Uterus (tissue), 2 donors: ENCODE data around the gene VAMP2.

Source experiments
- POLR2A ChIP-seq, 2 donors: fragments of 450-650 bp; IDR thresholded peaks; one replicate each; pipeline ENCODE4 v1.6.1; 2016; ENCODE audit warnings: antibody characterized with exemption in 2 of 2, mild to moderate bottlenecking in 1 of 2, moderate library complexity in 1 of 2
- TF ChIP-seq, protein P1 (sequence below), 4 experiments: fragments of 200-600 bp in 2 of 4; fragments of 450-650 bp in 2 of 4; sonication (generic) in 2 of 4; IDR thresholded peaks; one replicate each; pipeline ENCODE4 v1.5.1; 2016 to 2019; ENCODE audit warnings: antibody characterized with exemption in 4 of 4, mild to moderate bottlenecking in 2 of 4, moderate library complexity in 1 of 4

DNA sequence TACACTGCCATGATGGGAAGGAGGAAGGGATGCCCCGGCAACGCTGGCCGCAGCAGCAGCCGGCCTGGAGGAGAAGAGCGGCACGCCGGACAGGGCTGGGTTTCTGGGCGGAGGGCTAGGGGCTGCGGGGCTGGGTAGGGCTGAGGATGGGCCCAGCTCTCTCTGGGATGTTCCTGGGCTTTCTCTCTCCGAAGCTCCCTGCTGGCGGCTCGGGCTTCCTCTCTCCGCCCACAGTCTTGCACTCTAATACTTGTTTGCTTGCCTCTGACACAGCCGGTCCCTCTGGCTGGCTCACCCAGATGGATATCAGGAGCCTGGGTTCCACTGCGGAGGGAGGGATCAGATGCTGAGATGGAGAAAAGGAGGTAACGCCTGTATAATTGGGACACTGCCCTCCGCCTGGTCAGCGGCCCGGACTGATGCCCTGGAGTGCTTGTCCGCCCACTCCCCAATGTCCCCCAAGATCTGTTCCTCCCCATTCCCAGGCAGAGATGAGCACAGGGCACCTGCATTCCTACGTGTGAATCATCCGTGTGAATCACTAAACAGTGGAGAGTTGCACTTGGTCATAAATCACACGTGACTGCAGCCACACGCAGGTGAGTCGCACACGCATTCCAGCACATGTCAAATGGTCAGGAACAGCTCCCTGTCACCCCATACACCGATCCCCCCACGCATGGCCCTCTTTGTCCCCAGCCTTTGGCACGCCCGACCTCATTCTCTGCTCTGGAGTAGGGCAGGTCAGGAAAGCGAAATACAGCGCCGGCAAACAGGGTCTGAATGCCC, 44.6 kb downstream of the VAMP2 start, which contains the start of gene ALOXE3:
- TF ChIP-seq, protein P1, sequence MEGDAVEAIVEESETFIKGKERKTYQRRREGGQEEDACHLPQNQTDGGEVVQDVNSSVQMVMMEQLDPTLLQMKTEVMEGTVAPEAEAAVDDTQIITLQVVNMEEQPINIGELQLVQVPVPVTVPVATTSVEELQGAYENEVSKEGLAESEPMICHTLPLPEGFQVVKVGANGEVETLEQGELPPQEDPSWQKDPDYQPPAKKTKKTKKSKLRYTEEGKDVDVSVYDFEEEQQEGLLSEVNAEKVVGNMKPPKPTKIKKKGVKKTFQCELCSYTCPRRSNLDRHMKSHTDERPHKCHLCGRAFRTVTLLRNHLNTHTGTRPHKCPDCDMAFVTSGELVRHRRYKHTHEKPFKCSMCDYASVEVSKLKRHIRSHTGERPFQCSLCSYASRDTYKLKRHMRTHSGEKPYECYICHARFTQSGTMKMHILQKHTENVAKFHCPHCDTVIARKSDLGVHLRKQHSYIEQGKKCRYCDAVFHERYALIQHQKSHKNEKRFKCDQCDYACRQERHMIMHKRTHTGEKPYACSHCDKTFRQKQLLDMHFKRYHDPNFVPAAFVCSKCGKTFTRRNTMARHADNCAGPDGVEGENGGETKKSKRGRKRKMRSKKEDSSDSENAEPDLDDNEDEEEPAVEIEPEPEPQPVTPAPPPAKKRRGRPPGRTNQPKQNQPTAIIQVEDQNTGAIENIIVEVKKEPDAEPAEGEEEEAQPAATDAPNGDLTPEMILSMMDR (IDR thresholded peaks at IDR 0.05): no peak
- no peak for TF ChIP-seq POLR2A (IDR thresholded peaks at IDR 0.05)
